Loucy (cell line): ENCODE results near the gene NEDD4L.

ENCODE experiments used
- H2AFZ ChIP-seq: fragments of 200-600 bp; sonication (generic); 2 replicates; pipeline ENCODE4 v1.6.0; 2016; ENCODE audit warnings: antibody characterized with exemption, mild to moderate bottlenecking, low read length, moderate library complexity
- H3F3A ChIP-seq: fragments of 200-600 bp; 2 replicates; pipeline ENCODE4 v1.6.0; 2016; ENCODE audit warnings: antibody characterized with exemption, low read depth, mild to moderate bottlenecking
- H3K27me3 ChIP-seq: fragments of 200-600 bp; sonication (generic); 2 replicates; pipeline ENCODE4 v1.6.1; 2014; ENCODE audit warnings: low read length, mild to moderate bottlenecking; ENCODE audit not compliant: insufficient read depth, poor library complexity, severe bottlenecking
- H3K36me3 ChIP-seq: fragments of 200-600 bp; sonication (generic); 2 replicates; pipeline ENCODE4 v1.6.1; 2016; ENCODE audit warnings: low read length; ENCODE audit not compliant: insufficient read depth
- H3K4me1 ChIP-seq: fragments of 200-600 bp; sonication (generic); 2 replicates; pipeline ENCODE4 v1.5.1; 2014; ENCODE audit warnings: low read length, mild to moderate bottlenecking; ENCODE audit not compliant: insufficient read depth, poor library complexity, severe bottlenecking
- H3K4me2 ChIP-seq: fragments of 200-600 bp; sonication (generic); 2 replicates; pipeline ENCODE4 v1.6.0; 2014; ENCODE audit warnings: antibody characterized with exemption, low read length, low read depth, mild to moderate bottlenecking; ENCODE audit not compliant: poor library complexity, severe bottlenecking
- H3K4me3 ChIP-seq: fragments of 200-600 bp; sonication (generic); 2 replicates; pipeline ENCODE4 v1.5.1; 2014; ENCODE audit warnings: low read length, mild to moderate bottlenecking, mixed read lengths; ENCODE audit not compliant: poor library complexity, severe bottlenecking
- H3K79me2 ChIP-seq: fragments of 200-600 bp; sonication (generic); 2 replicates; pipeline ENCODE4 v1.6.1; 2014; ENCODE audit warnings: low read length; ENCODE audit not compliant: insufficient read depth
- H3K9ac ChIP-seq: fragments of 200-600 bp; sonication (generic); 2 replicates; pipeline ENCODE4 v1.6.0; 2014; ENCODE audit warnings: mild to moderate bottlenecking, low read depth, low read length, moderate library complexity; ENCODE audit not compliant: poor library complexity, severe bottlenecking
- H3K9me2 ChIP-seq: fragments of 200-600 bp; sonication (generic); replicated peaks from 2 replicates; pipeline ENCODE4 v1.6.1; 2016; ENCODE audit warnings: low read depth, low read length, mixed read lengths
- H3K9me3 ChIP-seq: fragments of 200-600 bp; sonication (generic); 2 replicates; pipeline ENCODE4 v1.6.1; 2014; ENCODE audit warnings: mild to moderate bottlenecking, antibody characterized with exemption, low read length, low read depth; ENCODE audit not compliant: insufficient read depth
- H4K20me1 ChIP-seq: fragments of 200-600 bp; sonication (generic); 2 replicates; pipeline ENCODE4 v1.6.0; 2014; ENCODE audit warnings: antibody characterized with exemption, low read length, mild to moderate bottlenecking; ENCODE audit not compliant: insufficient read depth, poor library complexity, severe bottlenecking
- EZH2phosphoT487 ChIP-seq: fragments of 200-600 bp; IDR thresholded peaks from 2 replicates; pipeline ENCODE4 v1.6.1; 2018; ENCODE audit warnings: antibody characterized with exemption, mild to moderate bottlenecking, moderate library complexity, borderline replicate concordance
- TF ChIP-seq, protein P1 (sequence below): fragments of 200-600 bp; sonication (generic); conservative IDR thresholded peaks from 2 replicates; pipeline ENCODE4 v1.5.1; 2014; ENCODE audit warnings: mild to moderate bottlenecking, antibody characterized with exemption, low read length

The NEDD4L gene

DNA sequence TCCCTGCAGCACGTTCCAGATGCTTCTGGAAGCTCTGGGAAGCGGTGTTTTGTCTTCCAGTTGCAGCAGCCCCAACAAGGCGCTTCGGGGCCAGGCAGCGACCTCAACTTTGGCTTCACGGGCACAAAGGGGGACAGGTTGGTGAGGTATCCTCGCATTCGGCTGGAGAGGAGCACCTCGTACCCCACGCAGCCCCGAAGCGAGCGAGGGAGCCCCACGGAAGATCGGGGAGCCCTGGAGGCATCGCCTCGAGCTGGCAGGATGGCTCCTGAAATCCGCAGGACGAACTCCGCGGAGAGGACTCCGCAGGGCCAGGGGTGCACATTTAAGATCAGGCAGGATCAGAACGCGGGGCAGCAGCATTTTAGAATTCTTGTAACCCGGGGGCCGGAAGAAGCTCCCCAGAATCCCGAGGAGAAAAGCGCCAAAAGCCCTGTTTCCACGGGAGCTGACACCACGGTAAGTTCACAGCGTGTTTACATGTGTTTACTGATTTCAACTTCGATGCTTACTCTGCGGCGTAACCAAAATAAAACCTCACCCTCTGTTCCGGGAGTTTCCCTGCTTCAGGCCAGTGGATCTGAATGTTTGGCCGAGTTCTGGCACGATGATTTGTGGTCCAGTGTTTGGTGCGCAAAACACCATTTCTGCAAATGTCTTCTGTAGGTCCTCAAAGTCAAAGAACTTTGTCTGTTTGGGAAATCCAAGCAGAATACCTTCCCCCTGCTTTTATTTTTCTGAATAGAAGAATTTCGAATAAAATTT lies 212.5 kb downstream of the NEDD4L start:
- no peaks in the 10 kb centered on the region for H4K20me1 ChIP-seq
- no peaks in the 10 kb centered on the region for H3F3A ChIP-seq
- no peaks in the 10 kb centered on the region for H3K79me2 ChIP-seq
- TF ChIP-seq, protein P1, sequence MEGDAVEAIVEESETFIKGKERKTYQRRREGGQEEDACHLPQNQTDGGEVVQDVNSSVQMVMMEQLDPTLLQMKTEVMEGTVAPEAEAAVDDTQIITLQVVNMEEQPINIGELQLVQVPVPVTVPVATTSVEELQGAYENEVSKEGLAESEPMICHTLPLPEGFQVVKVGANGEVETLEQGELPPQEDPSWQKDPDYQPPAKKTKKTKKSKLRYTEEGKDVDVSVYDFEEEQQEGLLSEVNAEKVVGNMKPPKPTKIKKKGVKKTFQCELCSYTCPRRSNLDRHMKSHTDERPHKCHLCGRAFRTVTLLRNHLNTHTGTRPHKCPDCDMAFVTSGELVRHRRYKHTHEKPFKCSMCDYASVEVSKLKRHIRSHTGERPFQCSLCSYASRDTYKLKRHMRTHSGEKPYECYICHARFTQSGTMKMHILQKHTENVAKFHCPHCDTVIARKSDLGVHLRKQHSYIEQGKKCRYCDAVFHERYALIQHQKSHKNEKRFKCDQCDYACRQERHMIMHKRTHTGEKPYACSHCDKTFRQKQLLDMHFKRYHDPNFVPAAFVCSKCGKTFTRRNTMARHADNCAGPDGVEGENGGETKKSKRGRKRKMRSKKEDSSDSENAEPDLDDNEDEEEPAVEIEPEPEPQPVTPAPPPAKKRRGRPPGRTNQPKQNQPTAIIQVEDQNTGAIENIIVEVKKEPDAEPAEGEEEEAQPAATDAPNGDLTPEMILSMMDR, result no peak
- no peak for TF ChIP-seq EZH2phosphoT487
- no peaks in the 10 kb centered on the region; the same call in none of the 2 replicates for H3K36me3 ChIP-seq
- no peak overlapping the region for H3K4me2 ChIP-seq
- no peaks in the 10 kb centered on the region for H3K9me2 ChIP-seq
- H3K27me3 ChIP-seq, result no peaks in the 10 kb centered on the region
- H3K4me1 ChIP-seq, result peaks cover 8% of the 10 kb centered on the region
- no peak overlapping the region for H2AFZ ChIP-seq
- no peak overlapping the region for H3K9ac ChIP-seq
- H3K4me3 ChIP-seq, result no peak overlapping the region
- H3K9me3 ChIP-seq, result no peaks in the 10 kb centered on the region

- TF ChIP-seq, protein P1, result no peak
- no peak for TF ChIP-seq EZH2phosphoT487
- H4K20me1 ChIP-seq, result no peaks in the 10 kb centered on the region
- H3K9me2 ChIP-seq, result no peaks in the 10 kb centered on the region
- H3K4me2 ChIP-seq, result no peak overlapping the region
- no peaks in the 10 kb centered on the region; the same call in none of the 2 replicates for H3K36me3 ChIP-seq
- no peaks in the 10 kb centered on the region for H3K9me3 ChIP-seq
- H3K9ac ChIP-seq, result no peak overlapping the region
- peaks cover 8% of the 10 kb centered on the region for H3K4me1 ChIP-seq
- no peaks in the 10 kb centered on the region for H3K27me3 ChIP-seq
- H3F3A ChIP-seq, result no peaks in the 10 kb centered on the region
- no peaks in the 10 kb centered on the region for H3K79me2 ChIP-seq
- no peak overlapping the region for H2AFZ ChIP-seq
- H3K4me3 ChIP-seq, result no peak overlapping the region
Observed at GRCh38 chr18:58257461-58257860, 213.4 kb downstream of the NEDD4L start.

DNA sequence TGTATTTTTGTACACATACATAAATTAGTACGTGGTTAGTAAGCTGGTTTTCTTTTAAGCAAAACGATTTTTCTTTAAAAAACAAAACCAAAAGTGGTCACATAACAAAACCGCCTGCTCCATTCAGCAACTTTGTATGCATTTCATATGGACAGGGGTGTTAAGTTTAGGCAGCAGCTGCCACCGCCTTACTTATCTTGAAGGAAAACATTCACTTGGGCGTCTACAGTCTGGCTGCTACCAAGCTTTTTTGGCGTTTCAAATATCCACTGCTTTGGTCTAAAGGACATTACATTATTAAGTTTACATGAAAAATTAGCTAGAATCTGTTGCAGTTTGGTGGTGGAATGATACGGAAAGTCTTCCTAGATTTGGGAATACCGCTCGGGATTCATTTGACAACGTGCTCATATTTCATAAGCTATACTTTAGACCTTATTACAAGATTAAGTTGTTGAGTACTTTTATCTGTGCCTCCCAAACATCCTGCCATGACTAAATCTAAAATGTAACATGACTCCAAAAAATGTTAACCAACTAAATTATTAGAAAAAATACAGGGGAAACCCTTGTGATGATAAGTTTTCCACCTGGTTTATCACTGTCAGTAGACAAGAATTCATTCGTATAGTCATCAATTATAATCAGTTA lies 214.8 kb downstream of the NEDD4L start:
- H4K20me1 ChIP-seq, result no peaks in the 10 kb centered on the region
- no peak overlapping the region for H3K4me2 ChIP-seq
- peaks cover 19% of the 10 kb centered on the region for H3K4me1 ChIP-seq
- no peaks in the 10 kb centered on the region for H3K79me2 ChIP-seq
- TF ChIP-seq, protein P1, result no peak
- no peak for TF ChIP-seq EZH2phosphoT487
- no peaks in the 10 kb centered on the region for H3K9me3 ChIP-seq
- no peak overlapping the region for H2AFZ ChIP-seq
- no peak overlapping the region for H3K9ac ChIP-seq
- no peak overlapping the region for H3K4me3 ChIP-seq
- no peaks in the 10 kb centered on the region for H3F3A ChIP-seq
- no peaks in the 10 kb centered on the region for H3K9me2 ChIP-seq
- H3K36me3 ChIP-seq, result no peaks in the 10 kb centered on the region; the same call in none of the 2 replicates
- no peaks in the 10 kb centered on the region for H3K27me3 ChIP-seq
